Neural crest cell (in vitro differentiated cells): ENCODE results near the gene ADPRH. TPM values are rescaled to one million over a fixed set of nuclear protein-coding genes. Genes with fewer than 3 reads are reported as not detected.
"Not testable (repeated sequence)": the region's sequence is repeated elsewhere in the genome, so short reads cannot be mapped to it uniquely, and the experiment has no call there.

Source experiments
- DNase-seq: peaks from one replicate; pipeline ENCODE4 v3.0.0; 2021; ENCODE audit warnings: low read depth, mixed read lengths, low spot score
- H3K27ac Mint-ChIP-seq: one replicate; pipeline ENCODE4 v1.8.0; 2021; ENCODE audit warnings: mild to moderate bottlenecking, mixed read lengths; ENCODE audit not compliant: unreplicated experiment
- H3K27me3 Mint-ChIP-seq: 2 replicates; pipeline ENCODE4 v1.8.0; 2021; ENCODE audit warnings: low read depth, mild to moderate bottlenecking, mixed read lengths
- H3K36me3 Mint-ChIP-seq: 2 replicates; pipeline ENCODE4 v1.8.0; 2021; ENCODE audit warnings: low read depth, mild to moderate bottlenecking, mixed read lengths
- H3K4me1 Mint-ChIP-seq: 2 replicates; pipeline ENCODE4 v1.8.0; 2021; ENCODE audit warnings: mixed read lengths
- H3K4me3 Mint-ChIP-seq: one replicate; pipeline ENCODE4 v1.8.0; 2021; ENCODE audit warnings: mild to moderate bottlenecking, mixed read lengths
- H3K9me3 Mint-ChIP-seq: 2 replicates; pipeline ENCODE4 v1.8.0; 2021; ENCODE audit warnings: mixed read lengths
- total RNA-seq: library from RNA; stranded (reverse); gene quantifications from 2 replicates; pipeline ENCODE4 v1.2.1, GENCODE V29; 2021
- TF ChIP-seq, protein P1 (sequence below): fragments of 200-600 bp; sonication (generic); conservative IDR thresholded peaks from 2 replicates; pipeline ENCODE4 v1.5.0; 2021; ENCODE audit warnings: antibody characterized with exemption, mild to moderate bottlenecking

The ADPRH gene
- total RNA-seq, 1 donor from 2014 or later = 3.5 TPM

DNA sequence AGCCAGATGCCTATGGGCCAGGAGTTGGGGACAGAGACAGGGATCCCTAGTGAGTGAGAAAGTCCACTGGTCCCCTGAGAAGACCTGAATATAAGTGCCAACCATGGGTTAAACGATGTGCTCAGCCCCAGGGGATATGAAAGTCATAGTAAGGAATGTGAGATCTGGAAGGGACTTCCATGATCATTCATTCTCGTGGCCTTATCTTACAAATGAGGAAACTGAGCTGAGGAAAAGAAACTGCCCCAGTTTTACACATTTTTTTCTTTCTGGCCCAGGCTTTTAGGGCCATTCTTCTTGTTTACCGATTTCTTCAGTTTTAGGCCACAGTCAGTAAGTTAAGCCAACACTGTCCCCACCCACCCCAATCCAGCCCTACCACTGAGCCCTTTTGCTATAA is 31.0 kb upstream of the ADPRH start:
- no peak overlapping the region for H3K27ac Mint-ChIP-seq
- no peak overlapping the region for H3K4me3 Mint-ChIP-seq
- TF ChIP-seq, protein P1, sequence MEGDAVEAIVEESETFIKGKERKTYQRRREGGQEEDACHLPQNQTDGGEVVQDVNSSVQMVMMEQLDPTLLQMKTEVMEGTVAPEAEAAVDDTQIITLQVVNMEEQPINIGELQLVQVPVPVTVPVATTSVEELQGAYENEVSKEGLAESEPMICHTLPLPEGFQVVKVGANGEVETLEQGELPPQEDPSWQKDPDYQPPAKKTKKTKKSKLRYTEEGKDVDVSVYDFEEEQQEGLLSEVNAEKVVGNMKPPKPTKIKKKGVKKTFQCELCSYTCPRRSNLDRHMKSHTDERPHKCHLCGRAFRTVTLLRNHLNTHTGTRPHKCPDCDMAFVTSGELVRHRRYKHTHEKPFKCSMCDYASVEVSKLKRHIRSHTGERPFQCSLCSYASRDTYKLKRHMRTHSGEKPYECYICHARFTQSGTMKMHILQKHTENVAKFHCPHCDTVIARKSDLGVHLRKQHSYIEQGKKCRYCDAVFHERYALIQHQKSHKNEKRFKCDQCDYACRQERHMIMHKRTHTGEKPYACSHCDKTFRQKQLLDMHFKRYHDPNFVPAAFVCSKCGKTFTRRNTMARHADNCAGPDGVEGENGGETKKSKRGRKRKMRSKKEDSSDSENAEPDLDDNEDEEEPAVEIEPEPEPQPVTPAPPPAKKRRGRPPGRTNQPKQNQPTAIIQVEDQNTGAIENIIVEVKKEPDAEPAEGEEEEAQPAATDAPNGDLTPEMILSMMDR = no peak
- H3K36me3 Mint-ChIP-seq = no peaks in the 10 kb centered on the region
- no peaks in the 10 kb centered on the region for H3K9me3 Mint-ChIP-seq
- no peak for DNase-seq
- H3K4me1 Mint-ChIP-seq = no peaks in the 10 kb centered on the region
- H3K27me3 Mint-ChIP-seq = no peaks in the 10 kb centered on the region

DNA sequence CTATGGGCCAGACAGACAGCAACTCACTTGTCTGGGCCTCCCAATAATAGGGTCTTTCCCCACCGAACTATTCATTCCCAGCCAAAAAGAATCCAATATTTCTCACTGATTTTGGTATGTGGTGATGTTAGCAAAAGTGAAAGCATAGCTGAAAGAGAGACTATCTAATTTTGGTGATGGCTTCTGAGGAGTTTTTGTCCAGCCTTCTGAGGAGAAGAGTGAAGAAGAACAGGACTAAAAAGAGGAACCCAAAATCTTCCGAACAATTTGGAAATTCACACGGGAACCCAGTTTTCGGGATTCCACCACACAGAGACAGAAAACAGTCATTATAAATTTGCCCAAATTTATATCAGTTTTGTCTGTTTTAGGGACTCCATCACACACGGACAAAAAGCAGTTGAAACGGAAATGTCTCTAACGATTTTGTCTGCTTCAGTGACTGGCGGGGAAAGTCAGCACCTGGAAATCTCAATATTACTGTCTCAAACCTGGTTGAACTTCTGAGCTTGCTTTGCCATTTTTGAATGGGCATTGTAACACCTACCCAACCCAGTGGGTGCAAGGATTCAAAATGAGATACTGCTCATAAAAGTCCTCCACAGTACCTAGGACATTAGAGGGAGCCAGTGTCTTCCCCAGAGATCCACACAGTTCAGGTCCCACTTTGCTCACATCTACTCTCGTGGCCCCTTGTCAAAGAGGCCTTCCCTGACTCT is 28.9 kb upstream of the ADPRH start:
- no peak for DNase-seq
- Mint-ChIP-seq H3K27me3 (no peaks in the 10 kb centered on the region), H3K4me1 (no peaks in the 10 kb centered on the region), H3K4me3 (no peak overlapping the region), H3K9me3 (no peaks in the 10 kb centered on the region), H3K27ac (no peak overlapping the region), H3K36me3 (no peaks in the 10 kb centered on the region)
- TF ChIP-seq, protein P1 = no peak

DNA sequence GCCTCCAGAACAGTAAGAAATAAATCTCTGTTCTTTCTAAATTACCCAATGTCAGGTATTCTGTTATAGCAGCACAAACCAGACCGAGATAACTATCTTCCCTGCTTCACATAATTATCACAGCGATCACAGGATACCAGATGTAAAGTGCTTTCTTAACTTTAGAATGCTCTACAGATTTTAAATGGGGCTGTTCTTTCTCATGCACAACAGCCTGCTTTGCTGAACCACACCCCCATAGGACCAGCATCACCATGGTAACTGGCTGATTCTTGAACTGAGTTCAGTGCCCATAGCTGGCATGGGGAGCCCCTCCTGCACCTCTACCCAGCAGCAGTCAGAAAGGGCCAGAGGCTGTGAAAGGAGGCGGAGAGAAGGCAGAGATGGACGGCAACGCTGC is 27.7 kb upstream of the ADPRH start:
- H3K4me3 Mint-ChIP-seq = no peak overlapping the region
- peak overlapping the region; percentile 43 for H3K27ac Mint-ChIP-seq
- no peaks in the 10 kb centered on the region for H3K27me3 Mint-ChIP-seq
- TF ChIP-seq, protein P1 = no peak
- no peaks in the 10 kb centered on the region for H3K36me3 Mint-ChIP-seq
- DNase-seq = no peak
- H3K4me1 Mint-ChIP-seq = no peaks in the 10 kb centered on the region
- no peaks in the 10 kb centered on the region for H3K9me3 Mint-ChIP-seq

DNA sequence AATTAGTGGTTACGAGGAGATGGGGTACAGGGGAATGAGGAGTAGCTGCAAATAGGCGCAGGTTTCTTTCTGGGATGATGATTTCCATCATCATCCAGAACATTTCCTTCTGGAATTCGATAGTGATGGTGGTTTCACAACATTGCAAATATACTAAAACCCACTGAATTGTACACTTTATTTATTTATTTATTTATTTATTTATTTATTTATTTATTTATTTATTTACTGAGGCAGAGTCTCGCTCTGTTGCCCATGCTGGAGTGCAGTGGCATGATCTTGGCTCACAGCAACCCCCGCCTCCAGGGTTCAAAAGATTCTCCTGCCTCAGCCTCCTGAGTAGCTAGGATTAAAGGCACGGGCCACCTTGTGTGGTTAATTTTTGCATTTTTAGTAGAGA is 26.4 kb upstream of the ADPRH start:
- H3K36me3 Mint-ChIP-seq, H3K27me3 Mint-ChIP-seq, H3K27ac Mint-ChIP-seq, H3K4me3 Mint-ChIP-seq, H3K9me3 Mint-ChIP-seq, H3K4me1 Mint-ChIP-seq, DNase-seq: not testable (repeated sequence)

DNA sequence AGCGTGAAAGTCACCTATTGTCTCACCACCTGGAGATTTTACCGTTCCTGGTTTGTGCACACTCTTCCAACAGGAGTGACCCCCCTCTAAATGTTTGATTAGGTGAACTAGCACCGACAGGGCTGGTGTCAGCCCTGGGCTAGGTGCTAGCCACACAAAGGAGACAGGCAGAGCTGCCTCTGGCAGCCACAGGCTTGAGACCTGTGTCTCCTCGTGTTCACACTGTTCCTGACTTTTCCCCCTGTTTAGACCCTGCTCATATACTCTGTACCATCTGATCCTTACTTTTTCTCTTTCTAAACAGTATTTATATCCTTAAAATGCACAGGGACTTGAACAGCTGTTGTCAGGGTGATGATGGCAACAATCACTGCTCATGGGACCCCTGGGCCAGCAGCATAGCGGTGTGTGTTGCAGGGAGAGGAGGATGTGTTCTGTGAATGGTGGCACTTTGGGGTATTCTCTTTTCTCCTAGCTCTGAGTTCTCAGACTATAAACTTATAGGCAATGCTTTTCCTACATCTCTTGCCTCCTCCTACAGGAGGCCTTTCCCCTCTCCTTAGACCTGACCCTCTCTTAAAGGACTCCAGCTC is 25.4 kb upstream of the ADPRH start:
- DNase-seq = no peak
- Mint-ChIP-seq H3K4me3 (no peak overlapping the region), H3K27ac (no peak overlapping the region), H3K9me3 (no peaks in the 10 kb centered on the region), H3K36me3 (no peaks in the 10 kb centered on the region), H3K4me1 (no peaks in the 10 kb centered on the region), H3K27me3 (no peaks in the 10 kb centered on the region)
- TF ChIP-seq, protein P1 = no peak

DNA sequence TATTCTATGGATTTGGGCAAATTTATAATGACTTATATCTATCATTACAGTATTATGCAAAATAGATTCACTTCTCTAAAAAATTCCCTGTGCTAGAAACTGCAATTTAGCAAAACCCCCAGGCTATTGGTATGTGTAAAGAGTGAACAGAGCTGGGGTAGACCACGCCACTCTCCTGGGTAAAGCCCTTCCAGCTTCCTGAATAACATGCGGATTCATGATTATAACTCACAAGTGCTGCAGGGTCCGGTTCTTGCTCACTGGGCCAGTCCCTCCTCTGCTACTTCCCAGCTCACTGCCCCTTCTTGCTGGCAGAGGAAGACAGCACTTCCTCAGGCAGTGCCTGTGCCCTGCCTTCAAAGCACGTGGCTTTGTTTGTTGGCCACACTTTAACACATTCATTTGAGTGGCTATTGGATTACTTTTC is 24.0 kb upstream of the ADPRH start:
- peaks cover 2% of the 10 kb centered on the region for H3K9me3 Mint-ChIP-seq
- H3K4me3 Mint-ChIP-seq = no peak overlapping the region
- H3K27ac Mint-ChIP-seq = no peak overlapping the region
- no peaks in the 10 kb centered on the region for H3K36me3 Mint-ChIP-seq
- TF ChIP-seq, protein P1 = no peak
- H3K27me3 Mint-ChIP-seq = no peaks in the 10 kb centered on the region
- DNase-seq = no peak
- H3K4me1 Mint-ChIP-seq = peaks cover 4% of the 10 kb centered on the region
